GM18868 (cell line): ENCODE results near the gene RASA4.
"Not testable (repeated sequence)": the region's sequence is repeated elsewhere in the genome, so short reads cannot be mapped to it uniquely, and the experiment has no call there.

Source experiments
- ATAC-seq: cut with Tn5 transposase; IDR thresholded peaks from one replicate; pipeline ENCODE4 v1.9.1; 2021; ENCODE audit warnings: mild to moderate bottlenecking, moderate library complexity; ENCODE audit not compliant: unreplicated experiment

The RASA4 gene

DNA sequence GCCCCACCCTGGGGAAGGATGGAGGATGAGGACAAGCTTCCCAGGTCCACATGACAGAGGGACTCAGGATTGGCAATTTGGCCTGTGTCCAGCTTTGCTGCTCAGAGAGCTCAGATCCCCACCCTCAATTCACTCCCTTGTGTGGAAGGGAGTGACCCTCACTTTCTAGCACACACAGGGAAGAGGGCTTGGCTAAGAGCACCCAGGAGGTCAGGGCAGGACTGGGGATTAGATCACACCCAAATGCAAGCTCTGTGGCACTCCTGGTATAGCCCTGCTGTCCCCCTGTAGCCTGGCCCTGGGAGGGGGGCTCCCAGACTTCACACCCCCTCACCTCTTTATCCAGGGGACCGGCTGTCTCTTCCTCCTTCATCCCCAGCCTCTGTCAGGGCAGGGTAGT, 72.2 kb downstream of the RASA4 start:
- ATAC-seq, result not testable (repeated sequence)

- not testable (repeated sequence) for ATAC-seq
Measured at GRCh38 chr7:102543596-102543995, 73.0 kb downstream of the RASA4 start, which contains the start of gene UPK3BL2. UPK3BL2 (minus strand) TSS chr7:102543696; CDS start chr7:102543636, 60 bp downstream.

- ATAC-seq, result not testable (repeated sequence)
Measured at GRCh38 chr7:102542771-102543170, 73.8 kb downstream of the RASA4 start.

- ATAC-seq, result not testable (repeated sequence)
Measured at GRCh38 chr7:102542083-102542482, 74.5 kb downstream of the RASA4 start.

DNA sequence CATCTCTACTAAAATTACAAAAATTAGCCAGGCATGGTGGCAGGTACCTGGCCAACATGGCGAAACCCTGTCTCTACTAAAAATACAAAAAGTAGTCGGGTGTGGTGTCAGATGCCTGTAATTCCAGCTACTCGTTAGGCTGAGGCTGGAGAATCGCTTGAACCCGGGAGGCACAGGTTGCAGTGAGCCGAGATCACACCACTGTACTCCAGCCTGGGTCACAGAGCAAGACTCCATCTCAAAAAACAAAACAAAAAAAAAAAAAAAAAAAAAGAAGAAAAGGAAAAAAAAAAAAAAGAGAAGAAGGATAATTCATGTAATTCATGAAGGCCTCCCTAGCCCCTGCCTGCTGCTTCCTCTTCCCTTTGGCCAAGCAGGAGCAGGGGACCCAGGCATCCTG, 76.0 kb downstream of the RASA4 start:
- not testable (repeated sequence) for ATAC-seq

- ATAC-seq, result not testable (repeated sequence)
Measured at GRCh38 chr7:102535062-102535615, 81.4 kb downstream of the RASA4 start.

- ATAC-seq, result not testable (repeated sequence)
Measured at GRCh38 chr7:102532127-102532526, 84.4 kb downstream of the RASA4 start.

- ATAC-seq, result not testable (repeated sequence)
Measured at GRCh38 chr7:102531583-102531982, 85.0 kb downstream of the RASA4 start.

DNA sequence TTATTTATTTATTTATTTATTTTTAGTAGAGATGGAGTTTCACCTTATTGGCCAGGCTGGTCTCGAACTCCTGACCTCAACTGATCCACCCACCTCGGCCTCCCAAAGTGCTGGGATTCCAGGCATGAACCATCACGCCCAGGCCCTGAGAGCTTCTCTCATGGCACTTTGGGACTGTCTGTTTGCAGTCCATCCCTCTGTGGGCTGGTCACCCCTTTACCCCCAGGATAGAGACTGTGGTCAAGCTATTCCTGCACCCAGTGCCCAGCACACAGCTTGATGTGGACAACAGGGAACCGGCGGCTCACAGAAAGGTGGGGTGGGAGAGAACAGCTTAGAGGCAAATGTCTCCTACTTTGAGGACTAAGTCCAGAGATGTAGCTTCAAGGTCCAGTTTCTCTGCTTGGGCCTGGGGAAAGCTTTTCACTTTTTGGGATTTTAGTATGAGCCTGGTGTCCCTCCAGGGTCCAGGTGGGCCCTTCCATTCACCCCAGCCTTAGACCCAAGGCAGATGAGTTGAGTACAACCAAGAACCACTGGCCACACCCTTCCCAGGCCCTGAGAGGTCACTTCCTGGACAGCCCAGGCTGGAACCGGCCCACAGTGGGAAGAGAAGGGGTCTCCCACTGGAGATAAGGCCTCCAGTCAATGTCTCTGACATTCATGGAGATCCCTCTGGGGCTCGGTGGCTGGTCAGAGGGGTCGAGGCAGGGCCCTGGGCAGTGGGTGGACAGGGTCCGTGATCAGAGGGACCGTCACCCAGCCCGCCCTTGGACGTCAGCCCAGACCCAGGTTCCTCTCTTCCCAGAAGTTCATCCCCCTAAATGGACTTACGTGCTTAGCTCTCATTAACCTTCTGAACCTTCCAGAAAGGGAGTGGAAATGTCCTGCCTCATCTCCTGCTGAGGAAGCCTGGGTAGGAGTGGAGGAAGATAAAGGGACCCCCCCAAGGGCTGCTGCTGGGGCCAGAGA, 88.4 kb downstream of the RASA4 start:
- ATAC-seq, result not testable (repeated sequence)

GRCh38 chr7:102527182-102527581, 89.4 kb downstream of the RASA4 start:
- not testable (repeated sequence) for ATAC-seq

- ATAC-seq, result not testable (repeated sequence)
Measured at GRCh38 chr7:102524803-102525202, 91.8 kb downstream of the RASA4 start.
